ENCODE data around the gene COL9A2.

DNA sequence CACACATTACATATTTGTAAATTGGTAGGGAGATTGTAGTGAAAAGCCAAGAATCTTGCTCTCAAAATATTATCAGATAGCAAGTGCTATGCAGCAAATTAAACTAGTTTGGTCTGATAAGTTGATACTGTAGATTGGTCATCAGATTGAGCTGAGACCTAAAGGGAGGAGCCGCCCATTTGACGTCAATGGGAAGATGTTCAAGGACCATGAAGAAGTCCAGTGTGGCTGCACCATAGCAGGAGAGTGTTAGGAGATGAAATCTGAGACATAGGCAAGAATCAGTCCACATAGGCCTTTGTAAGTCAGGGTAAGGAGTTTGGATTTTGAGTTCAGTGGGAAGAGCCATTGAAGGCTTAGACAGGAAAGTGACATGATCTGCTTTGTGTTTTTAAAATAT is 42.8 kb downstream of the COL9A2 start:
- TF ChIP-seq, protein P1, sequence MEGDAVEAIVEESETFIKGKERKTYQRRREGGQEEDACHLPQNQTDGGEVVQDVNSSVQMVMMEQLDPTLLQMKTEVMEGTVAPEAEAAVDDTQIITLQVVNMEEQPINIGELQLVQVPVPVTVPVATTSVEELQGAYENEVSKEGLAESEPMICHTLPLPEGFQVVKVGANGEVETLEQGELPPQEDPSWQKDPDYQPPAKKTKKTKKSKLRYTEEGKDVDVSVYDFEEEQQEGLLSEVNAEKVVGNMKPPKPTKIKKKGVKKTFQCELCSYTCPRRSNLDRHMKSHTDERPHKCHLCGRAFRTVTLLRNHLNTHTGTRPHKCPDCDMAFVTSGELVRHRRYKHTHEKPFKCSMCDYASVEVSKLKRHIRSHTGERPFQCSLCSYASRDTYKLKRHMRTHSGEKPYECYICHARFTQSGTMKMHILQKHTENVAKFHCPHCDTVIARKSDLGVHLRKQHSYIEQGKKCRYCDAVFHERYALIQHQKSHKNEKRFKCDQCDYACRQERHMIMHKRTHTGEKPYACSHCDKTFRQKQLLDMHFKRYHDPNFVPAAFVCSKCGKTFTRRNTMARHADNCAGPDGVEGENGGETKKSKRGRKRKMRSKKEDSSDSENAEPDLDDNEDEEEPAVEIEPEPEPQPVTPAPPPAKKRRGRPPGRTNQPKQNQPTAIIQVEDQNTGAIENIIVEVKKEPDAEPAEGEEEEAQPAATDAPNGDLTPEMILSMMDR (IDR thresholded peaks at IDR 0.05): no peak
- TF ChIP-seq POLR2A (IDR thresholded peaks at IDR 0.05): no peak
